HG03135 (cell line): ENCODE results near the gene EFCAB6.

Source experiments
- ATAC-seq: cut with Tn5 transposase; IDR thresholded peaks from one replicate; pipeline ENCODE4 v1.9.1; 2021; ENCODE audit warnings: mild to moderate bottlenecking, moderate library complexity; ENCODE audit not compliant: unreplicated experiment

Gene EFCAB6, protein sequence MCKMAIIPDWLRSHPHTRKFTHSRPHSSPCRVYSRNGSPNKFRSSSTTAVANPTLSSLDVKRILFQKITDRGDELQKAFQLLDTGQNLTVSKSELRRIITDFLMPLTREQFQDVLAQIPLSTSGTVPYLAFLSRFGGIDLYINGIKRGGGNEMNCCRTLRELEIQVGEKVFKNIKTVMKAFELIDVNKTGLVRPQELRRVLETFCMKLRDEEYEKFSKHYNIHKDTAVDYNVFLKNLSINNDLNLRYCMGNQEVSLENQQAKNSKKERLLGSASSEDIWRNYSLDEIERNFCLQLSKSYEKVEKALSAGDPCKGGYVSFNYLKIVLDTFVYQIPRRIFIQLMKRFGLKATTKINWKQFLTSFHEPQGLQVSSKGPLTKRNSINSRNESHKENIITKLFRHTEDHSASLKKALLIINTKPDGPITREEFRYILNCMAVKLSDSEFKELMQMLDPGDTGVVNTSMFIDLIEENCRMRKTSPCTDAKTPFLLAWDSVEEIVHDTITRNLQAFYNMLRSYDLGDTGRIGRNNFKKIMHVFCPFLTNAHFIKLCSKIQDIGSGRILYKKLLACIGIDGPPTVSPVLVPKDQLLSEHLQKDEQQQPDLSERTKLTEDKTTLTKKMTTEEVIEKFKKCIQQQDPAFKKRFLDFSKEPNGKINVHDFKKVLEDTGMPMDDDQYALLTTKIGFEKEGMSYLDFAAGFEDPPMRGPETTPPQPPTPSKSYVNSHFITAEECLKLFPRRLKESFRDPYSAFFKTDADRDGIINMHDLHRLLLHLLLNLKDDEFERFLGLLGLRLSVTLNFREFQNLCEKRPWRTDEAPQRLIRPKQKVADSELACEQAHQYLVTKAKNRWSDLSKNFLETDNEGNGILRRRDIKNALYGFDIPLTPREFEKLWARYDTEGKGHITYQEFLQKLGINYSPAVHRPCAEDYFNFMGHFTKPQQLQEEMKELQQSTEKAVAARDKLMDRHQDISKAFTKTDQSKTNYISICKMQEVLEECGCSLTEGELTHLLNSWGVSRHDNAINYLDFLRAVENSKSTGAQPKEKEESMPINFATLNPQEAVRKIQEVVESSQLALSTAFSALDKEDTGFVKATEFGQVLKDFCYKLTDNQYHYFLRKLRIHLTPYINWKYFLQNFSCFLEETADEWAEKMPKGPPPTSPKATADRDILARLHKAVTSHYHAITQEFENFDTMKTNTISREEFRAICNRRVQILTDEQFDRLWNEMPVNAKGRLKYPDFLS (N-terminal part only)

DNA sequence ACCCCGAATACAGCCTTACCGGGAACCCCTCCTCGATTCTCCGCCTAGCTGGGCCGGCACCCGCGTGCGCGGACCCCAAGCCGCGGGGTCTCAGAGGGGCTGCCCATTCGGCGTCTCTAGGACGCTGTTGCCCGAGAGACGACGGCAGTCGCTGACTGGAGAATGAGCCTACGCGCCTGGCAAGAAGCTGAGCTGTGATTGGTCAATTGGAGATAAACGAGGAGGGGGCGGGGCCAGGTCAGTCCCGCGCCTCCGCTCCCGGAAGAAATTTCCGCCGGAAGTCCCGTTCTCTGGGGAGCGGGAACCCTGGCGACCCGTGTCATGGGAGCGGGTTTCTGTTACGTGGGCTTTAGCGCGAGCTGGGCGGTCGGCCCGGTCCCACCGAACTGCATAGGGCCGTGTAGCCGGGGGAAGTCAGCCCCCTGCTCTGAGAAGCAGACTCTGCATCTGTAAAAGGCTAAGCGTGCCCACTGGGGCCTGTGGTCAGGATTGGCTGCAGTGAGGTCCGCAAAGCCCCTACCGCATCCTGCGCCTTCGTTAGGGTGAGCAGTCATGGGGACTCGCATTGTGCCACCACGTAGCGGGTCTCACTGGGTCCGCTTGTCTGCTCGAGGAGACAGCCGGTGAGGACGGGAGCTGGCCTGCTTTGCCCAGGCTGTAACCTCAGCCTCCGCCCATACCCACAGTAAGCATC, at the start of gene EFCAB6:
EFCAB6 (minus strand) TSS at position 157 of the 694 bp plus-strand sequence. CDS start 29,987 bp downstream, outside the sequence.
- peak; percentile 79 for ATAC-seq

DNA sequence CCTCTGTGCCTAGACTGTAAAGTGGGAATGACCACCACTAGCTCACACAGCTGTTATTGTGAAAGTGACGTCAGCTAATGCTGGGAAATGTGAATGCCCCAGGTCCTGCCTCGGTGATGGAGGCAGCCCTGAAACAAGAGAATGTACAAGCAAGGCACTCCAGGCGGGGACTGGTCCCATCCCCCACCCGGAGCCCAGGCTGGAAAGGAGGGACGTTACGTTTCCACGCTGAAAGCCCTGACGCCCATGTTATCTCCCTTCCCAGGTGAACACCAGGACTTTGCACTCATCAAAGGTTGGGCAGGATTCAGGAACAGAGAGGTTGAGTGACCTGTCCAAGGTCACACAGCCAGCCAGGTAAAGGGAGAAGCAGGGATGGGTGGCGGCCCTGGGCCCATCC, 49.4 kb upstream of the EFCAB6 start:
- ATAC-seq = no peak

DNA sequence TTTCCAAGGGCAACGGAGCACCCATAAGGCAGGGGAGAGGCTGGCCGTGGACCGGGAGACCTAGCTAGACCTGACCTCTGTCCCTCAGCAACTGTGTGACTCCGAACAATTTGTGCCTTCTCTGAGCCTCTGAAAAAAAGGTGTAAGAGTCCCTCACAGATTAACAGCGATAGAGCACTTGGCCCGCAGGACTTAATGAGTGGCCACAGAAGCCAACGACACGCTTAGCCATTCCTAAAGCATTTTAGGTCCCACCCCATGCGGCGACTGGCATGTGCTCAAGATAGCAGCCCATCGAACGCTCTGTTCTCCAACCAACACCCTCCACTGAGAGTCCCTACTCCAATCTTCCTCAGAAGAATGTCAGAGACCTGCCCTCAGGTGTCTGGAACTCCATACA, 48.7 kb upstream of the EFCAB6 start:
- no peak for ATAC-seq

DNA sequence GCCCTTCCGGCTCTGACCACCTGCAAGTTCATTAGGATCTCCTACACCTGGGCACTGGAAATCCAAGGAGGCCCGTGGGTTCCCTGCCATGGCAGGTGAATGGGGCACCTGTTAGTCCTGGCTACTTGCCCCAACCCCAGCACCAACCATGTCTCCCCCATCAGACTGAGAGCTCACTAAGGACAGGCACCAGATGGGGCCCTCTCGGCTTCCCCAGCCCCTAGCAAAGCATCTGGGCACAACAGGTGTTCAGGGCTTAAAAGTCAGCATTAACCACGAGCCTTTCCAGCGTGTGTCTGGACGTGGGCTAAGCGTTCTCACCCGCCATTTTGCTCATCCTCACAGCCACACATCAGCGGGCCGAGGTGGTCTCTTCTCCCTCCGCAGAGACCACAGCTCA, 48.0 kb upstream of the EFCAB6 start:
- ATAC-seq = no peak

DNA sequence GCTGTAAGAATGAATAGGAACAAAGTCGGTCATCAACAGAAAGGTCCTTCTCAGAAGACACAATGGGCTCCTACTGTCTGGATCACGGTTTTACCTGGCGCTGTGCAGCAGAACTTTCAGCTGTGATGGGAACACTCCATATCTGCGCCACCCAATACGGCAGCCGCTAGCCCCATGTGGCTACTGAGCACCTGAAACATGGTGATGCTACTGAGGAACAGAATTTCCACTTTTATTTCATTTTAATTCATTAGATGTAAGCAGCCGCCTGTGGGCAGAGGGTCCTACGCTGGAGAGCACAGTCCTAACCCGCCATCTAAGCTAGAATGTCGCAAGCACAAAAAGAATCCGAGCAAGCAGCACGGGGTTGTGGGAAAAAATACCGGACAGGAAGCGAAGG, 47.5 kb upstream of the EFCAB6 start:
- ATAC-seq = no peak

DNA sequence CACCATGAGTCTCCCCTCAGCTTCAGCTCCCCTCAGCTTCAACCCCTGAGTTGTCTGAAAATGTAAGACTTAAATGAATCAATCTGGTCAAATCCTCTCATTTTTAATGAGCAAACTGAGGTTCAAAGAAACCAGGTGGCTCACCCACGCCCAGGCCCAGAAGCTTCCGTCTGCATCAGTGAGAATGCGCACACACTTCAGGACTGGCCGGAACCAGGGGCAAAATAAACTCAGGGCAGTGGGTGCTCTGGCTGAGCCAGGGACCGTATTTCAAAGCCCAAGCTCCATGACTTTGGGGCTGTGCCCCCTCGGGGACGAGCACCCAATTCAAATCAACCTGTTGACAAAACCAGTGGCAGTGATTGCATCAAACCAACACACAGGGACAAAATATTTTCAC, 47.1 kb upstream of the EFCAB6 start:
- no peak for ATAC-seq

DNA sequence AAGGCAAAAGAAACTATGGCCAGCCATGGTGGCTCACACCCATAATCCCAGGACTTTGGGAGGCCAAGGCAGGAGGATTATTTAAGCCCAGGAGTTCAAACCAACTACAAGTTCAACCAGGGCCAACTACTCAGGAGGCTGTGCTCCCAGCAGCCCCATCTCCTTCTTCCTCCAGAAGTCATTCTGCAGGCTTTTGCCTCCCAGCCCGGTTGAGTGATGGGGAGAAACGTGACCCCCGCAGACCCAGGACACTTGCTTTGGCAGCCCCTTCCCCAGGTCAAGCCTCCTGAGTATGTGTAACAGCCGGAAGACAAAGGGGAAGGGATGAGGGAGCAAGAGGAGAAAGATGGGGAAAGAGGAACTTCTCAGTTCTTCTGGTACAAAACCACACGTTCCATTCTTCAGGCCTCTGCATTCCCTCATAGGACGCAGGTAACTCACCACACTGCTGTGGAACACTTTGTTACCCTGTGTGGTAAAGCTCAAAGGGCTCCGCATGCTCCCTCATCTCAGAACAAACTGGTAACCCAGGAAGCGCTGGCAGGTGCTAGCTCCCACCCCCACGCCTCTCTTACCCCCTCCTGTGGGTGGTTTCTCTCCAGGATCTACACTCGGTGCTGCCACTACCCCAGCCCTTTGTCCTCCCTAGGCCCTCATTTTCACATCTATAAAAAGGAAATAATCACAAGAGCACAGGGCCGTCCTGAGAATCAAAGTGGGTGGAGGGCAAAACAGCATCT, 46.2 kb upstream of the EFCAB6 start:
- ATAC-seq = no peak

DNA sequence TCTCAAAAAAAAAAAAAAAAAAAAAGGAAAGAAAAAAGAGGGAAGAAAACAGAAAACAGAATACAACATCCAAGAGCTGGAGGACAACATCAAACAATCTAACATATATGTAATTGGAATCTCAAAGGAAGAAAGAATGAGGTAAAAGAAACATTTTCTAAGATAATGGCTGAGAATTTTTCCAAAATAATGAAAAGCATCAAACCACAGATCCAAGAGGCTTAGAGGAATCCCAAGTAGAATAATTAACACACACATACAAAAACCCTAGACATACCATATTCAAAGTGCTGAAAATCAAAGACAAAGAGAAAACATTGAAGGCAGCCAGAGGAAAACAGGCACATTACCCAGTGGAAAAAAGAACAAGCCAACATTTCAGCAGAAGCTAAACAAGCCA, 45.3 kb upstream of the EFCAB6 start:
- no peak for ATAC-seq

DNA sequence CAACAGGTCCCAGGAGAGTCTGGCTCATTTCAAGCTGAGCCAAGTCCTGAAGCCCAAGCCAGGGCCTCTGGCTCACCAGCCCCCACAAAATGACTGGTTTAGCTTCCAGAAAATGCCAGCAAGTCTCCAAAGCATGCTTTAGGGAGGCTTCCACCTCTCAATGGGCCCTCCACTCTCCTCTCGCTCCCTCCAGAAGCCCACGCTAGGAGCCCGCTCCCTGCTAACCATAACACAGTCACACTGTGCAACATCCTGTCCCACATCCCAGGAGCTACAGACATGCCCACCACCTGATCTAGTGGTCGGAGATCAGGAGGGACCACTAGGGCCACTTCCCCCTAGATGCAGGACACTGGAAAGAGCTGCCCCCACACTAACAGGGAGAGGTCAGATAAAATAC, 43.3 kb upstream of the EFCAB6 start:
- ATAC-seq = no peak

DNA sequence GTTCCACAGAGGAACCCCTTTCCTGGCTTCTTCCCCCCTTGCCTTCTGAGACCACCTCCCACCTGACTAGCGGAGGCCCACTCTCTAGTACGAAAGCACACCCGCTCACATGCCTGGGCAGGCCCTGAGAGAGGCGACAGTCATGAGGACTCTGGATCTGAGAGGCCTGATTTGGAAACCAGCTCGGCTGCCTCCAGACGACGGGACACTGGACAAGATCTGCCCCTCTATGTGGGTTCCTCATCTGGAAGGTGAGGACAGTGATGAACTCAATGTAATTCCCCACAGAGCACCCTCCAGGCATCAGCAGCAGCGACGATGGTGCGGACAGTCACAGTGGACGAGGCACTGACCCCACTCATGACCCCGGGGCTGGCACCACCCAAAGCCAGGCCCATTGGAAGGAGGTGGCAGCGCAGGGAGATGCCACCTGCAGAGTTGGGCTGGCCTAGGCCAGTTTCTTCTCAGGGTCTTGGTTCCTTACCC, 42.7 kb upstream of the EFCAB6 start:
- no peak for ATAC-seq

DNA sequence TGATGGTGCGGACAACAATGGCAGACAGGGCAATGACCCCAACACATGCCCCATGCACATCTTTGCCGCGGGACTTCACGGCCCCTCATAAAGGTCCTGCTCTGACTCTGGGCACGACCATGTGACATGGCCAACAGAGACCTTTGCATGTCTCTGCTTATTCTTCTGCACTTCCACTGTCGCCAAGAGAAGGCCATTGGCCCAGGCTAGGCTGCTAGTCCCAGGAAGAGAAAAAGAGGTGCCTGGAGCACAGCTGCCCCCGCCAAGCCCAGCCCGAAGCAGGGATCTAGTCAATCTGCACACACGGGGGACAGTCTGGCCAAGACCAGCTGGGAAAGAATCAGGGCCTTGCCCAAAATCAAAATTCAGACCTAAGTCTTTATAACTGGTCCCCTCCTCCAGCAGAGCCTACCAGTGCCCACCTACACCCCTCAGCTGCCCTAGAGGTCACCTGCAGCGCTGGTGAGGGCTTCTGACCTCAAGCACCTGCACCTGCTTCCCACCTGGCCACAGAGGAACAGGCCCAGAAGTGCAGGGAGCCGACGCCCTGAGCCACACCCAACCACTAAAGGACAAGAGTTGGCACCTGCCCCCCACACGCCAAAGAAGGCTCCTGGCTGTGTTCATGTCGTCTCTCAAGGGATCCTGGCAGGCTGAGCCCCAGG, 42.1 kb upstream of the EFCAB6 start:
- no peak for ATAC-seq

DNA sequence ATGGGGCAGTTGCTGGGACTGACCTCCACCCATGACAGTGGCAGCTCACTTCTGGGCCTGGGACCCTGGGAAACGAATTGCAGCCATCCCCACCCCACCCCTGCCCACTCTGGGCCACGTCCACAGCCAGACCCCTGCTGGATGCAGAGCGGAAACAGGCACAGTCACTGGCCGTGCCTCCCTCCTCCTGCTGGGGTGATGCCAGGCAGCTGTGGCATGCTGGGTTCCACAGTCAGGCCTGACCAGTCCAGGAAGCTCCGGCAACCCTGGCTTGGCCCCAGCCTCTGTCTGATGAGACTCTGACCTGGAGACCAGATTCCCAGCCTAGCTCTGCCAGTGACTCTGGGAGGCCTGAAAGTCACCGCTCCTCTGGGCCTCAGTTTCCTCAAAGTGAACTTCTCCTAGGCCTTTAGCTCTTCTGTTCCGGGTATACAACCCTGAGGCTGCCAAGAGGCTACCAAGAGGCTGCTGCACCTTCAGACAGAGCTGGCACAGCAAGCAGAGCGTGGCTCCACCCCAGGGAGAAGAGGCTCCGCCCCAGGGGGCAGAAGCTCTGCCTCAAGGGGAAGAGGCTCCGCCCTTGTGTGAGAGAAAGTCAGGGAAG, 41.3 kb upstream of the EFCAB6 start:
- no peak for ATAC-seq

DNA sequence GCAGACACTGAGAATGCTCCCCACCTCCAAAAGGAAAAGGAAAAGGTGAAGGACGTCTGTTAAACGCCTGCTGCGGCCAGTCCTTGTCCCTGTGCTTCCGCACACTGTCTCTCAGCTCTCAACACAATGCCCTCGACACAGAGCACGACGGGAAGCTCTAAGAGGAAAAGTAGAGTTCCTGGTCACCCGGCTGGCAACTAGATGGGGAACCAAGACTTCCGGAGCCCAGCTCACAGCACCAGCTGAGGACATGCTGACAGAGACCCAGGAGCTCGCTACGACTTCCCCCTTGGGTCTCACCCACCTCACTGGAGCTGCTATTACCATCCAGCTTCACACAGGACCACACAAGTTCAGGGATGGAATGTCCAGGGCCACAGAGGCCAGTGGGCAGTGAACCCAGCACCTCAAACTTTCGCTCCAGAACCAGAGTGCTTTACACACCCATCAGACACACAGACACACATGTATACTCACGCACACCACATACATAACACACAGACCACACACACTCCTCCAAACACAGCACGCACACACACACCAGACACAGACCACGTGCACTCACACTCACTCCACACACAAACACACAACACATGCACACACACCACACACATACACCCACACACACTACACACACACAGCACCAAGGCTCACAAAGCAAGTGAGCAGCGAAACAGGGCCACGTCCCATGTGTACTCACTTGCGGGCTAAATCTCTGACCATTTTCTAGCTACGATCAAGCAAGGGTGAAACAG, 40.6 kb upstream of the EFCAB6 start:
- ATAC-seq = no peak

DNA sequence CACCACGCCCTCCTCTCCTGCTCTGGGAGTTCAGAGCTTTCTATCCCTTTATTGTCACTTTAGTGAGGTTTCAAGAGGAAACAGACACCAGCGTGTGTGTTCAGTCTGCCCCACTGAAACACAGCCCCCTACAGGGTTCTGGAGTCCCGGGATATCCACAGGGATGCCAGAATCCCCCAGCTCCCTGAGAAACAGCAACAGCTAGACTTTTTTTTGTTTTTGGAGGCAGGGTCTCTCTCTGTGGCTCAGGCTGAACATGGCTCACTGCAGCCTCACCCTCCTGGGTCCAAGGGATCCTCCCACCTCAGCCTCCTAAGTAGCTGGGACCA, 39.8 kb upstream of the EFCAB6 start:
- ATAC-seq = no peak

DNA sequence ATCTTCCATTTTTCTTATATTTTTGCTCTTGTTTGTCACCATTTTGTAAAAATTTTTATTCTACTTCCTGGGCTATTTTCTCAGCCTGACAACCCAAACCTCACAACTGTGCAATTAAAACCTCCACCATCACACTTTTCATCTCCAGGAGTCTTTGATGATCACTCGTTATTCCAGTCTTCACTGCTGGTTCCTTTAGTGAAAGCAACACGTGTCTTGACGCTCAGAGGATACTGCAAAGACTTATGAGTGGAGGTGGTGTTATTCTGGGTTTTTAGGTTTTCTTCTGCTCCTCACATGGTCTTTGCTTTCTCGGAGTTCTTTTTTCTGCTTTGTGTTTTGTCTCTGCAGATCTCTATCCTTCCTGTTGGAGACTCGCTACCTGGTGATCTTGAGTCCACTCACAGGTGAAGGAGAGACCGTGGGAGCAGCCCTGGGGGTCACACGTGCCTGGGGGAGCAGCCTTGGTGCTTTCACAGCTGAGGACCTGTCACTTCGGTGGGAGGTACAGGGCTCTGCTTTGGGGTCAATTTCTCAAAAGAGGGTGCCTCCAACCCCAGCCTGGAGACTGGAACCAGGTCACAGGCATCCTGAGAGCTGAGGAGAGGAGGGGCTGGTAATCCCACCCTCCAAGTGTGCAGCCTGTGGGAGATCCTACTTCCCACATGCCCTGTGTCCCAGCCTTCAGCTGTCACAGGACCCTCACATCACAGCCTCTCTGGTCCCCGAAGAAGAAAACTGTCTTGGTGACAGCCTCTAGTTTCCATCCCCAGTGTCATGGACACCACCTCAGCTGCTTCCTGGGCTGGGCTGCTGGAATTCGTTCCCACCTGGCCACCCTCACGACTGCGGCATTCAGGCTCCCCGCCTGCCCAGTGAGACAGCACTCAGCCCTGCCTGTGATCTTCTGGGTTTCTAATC, 39.2 kb upstream of the EFCAB6 start:
- ATAC-seq = no peak

DNA sequence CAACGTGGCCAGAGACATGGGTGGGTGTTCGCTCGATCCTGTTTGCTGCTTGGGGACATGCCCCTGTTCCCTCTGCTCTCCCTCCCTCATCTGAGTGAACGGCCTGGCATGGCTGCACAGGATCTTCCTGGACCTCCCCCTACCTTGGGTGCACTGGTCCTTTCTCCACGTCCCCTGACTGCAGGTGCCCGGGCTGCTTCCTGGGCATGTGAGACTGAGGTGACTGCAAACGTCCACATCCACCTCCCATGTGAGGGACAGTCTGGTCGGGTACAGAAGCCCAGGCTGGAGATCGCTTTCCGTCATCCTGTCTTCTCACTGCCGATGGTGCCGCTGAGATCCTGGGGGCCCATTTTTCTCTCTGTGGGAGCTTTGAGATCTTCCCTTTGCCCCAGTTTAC, 38.4 kb upstream of the EFCAB6 start:
- no peak for ATAC-seq

DNA sequence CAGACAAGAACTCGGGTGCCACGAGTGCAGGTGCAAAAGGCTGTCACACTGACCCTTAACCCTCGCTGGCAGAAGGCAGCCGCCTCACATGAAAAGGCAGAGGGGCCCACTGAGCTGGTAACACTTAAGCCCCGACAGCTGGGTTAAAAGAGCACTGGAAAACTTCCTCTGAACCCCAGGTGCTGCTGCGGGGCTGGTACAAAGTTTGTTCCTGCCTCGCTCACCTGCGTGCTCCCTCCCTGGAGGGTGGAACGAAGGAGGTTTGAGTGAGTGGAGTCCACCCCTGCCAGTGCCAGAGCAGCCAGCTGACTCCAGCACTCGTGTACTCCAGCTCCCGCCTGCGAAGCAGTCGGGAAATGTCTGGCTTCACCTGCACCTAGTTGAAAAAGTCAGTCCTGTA, 37.6 kb upstream of the EFCAB6 start:
- ATAC-seq = no peak
